ENCODE results near the gene EHMT1. TPM values are rescaled to one million over a fixed set of nuclear protein-coding genes. Genes with fewer than 3 reads are reported as not detected.
"Not testable (repeated sequence)": the region's sequence is repeated elsewhere in the genome, so short reads cannot be mapped to it uniquely, and the experiment has no call there.

EHMT1 gene
- total RNA-seq, 1 donor from 2014 or later, result 48.0 TPM

GRCh38 chr9:137615387-137615871 lies 3.4 kb upstream of the EHMT1 start:
- no peak for ATAC-seq

- peak; percentile 2 for ATAC-seq
Observed at GRCh38 chr9:137619240-137620047, 639 bp downstream of the EHMT1 start.

- ATAC-seq, result no peak
Observed at GRCh38 chr9:137620048-137620405, 1.2 kb downstream of the EHMT1 start.

GRCh38 chr9:137620581-137620980 lies 1.8 kb downstream of the EHMT1 start:
- no peak for ATAC-seq

- no peak for ATAC-seq
Observed at GRCh38 chr9:137621131-137621757, 2.4 kb downstream of the EHMT1 start.

GRCh38 chr9:137622211-137622610 lies 3.4 kb downstream of the EHMT1 start:
- not testable (repeated sequence) for ATAC-seq

- ATAC-seq, result no peak
Observed at GRCh38 chr9:137626464-137626863, 7.7 kb downstream of the EHMT1 start.

GRCh38 chr9:137627406-137627805 lies 8.6 kb downstream of the EHMT1 start:
- ATAC-seq, result not testable (repeated sequence)

- no peak for ATAC-seq
Observed at GRCh38 chr9:137630126-137630525, 11.3 kb downstream of the EHMT1 start.

- ATAC-seq, result no peak
Observed at GRCh38 chr9:137630679-137631078, 11.9 kb downstream of the EHMT1 start.

- ATAC-seq, result peak; percentile 15
Observed at GRCh38 chr9:137631345-137632229, 12.8 kb downstream of the EHMT1 start.

- ATAC-seq, result peak; percentile 10
Observed at GRCh38 chr9:137632230-137633161, 13.7 kb downstream of the EHMT1 start.

GRCh38 chr9:137634016-137634415 lies 15.2 kb downstream of the EHMT1 start:
- ATAC-seq, result no peak

GRCh38 chr9:137638680-137639079 lies 19.9 kb downstream of the EHMT1 start:
- no peak for ATAC-seq

- no peak for ATAC-seq
Observed at GRCh38 chr9:137639303-137640051, 20.7 kb downstream of the EHMT1 start.

GRCh38 chr9:137640862-137641261 lies 22.1 kb downstream of the EHMT1 start:
- no peak for ATAC-seq

GRCh38 chr9:137642118-137642601 lies 23.4 kb downstream of the EHMT1 start:
- ATAC-seq, result no peak

- no peak for ATAC-seq
Observed at GRCh38 chr9:137642892-137643291, 24.1 kb downstream of the EHMT1 start.

- ATAC-seq, result no peak
Observed at GRCh38 chr9:137643921-137644320, 25.1 kb downstream of the EHMT1 start.

- ATAC-seq, result no peak
Observed at GRCh38 chr9:137645211-137645610, 26.4 kb downstream of the EHMT1 start.

- no peak for ATAC-seq
Observed at GRCh38 chr9:137646341-137646740, 27.5 kb downstream of the EHMT1 start.

Data from esophagus mucosa (tissue), 1 donor.